CD4-positive, alpha-beta T cell treated with Interleukin-21 for 1 hour (primary cell): ENCODE data around the gene LRCH1.

Source experiments
- DNase-seq: peaks from one replicate; pipeline ENCODE4 v3.0.0-alpha.2; 2020

The LRCH1 gene

DNA sequence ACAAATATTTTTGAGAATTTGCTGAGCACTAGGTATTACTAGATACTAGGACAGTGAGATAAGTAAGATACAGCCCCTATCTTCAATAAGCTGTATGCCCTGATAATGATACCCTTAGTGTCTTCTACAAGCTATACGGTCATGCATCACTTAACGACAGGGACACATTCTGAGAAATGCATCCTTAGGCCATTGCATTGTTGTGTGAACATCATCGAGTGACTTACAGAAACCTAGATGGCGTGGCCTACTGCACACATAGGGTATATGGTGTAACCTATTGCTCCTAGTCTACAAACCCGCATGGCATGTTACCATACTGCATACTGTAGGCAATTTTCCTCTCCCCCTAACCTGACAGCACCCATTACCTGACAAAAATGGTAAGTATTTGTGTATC, 64.9 kb downstream of the LRCH1 start:
- no peak for DNase-seq

- DNase-seq = no peak
Observed at GRCh38 chr13:46618694-46619254, 65.8 kb downstream of the LRCH1 start.

GRCh38 chr13:46620029-46620428, 67.1 kb downstream of the LRCH1 start:
- DNase-seq = no peak

DNA sequence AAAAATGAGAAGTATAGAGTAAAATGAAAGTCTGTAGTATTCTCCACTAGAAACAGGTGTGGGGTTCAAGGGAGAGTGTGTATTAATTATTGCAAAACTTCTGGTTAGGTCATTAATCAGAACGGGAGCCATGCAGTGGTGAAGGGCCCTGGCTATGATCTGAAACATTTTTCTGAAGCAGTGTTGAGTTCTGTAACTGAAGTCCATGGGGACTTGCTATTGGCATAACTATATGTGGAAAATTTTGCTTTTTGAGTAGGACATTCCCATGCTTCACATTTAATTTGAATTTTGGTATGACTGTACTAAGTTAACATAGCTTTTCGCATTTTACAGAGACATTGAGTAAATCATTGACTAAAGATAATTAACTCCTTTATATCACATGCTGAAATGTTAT, 67.5 kb downstream of the LRCH1 start:
- no peak for DNase-seq

DNA sequence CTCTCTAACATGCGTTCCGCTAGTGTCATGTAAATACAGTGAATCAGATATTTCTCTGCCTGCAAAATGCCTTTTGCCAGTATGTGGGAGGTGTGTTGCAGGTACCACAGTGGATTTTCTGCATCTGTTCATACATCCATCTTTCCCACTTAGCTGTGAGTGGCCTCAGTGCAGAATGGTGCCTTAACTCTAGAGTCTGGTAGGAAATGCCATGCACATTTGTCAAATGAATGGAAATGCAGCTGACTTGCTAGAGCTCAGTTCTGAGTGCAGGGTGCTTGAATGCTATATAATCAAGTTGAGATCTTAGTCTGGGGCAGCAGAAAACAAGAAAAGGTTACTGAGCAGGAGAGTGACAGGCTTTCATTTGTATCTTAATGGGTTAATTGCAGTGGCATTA, 68.2 kb downstream of the LRCH1 start:
- DNase-seq = no peak

- DNase-seq = no peak
Observed at GRCh38 chr13:46621792-46622629, 69.0 kb downstream of the LRCH1 start.

- no peak for DNase-seq
Observed at GRCh38 chr13:46622630-46623256, 69.8 kb downstream of the LRCH1 start.

DNA sequence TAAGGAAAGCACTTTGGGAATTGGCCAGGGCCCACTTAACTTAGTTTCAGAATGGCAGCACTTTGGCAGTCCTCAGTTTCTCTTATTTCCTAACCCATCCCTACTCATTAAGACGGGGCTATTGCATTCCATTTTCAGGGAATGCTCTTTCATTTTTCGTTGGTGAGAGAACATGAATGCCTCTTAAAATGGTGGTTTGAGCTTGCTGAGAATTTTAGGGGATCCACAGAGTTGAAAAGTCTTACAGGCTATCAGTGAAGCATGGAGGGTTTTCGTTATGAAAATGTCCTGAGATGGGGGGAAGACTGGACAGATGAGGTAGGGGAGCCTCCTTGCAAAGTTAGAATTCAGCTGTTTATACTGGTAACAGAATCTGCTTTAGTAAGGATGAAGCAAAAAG, 71.4 kb downstream of the LRCH1 start:
- no peak for DNase-seq

DNA sequence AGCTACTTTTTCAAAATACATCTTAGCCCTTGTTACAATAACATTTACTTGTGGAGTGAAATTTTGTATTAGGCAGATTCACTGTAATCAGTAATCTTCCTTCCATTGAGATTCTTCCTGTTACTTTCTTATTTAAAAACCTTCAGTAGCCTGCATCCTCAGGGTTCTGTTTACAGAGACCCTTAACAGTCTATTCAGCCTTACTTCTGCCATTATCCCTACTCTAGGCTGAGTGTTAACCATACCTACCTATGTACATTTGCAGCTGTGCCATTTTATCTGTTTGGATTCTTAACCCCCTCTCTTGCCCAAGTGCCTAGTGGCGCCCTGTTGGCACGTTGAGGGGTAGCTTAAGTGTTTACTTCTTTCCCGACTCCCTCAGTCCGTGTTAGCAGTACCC, 71.9 kb downstream of the LRCH1 start:
- no peak for DNase-seq

- DNase-seq = no peak
Observed at GRCh38 chr13:46627462-46627861, 74.5 kb downstream of the LRCH1 start.

- no peak for DNase-seq
Observed at GRCh38 chr13:46628622-46629365, 75.8 kb downstream of the LRCH1 start.

- no peak for DNase-seq
Observed at GRCh38 chr13:46629811-46630413, 76.9 kb downstream of the LRCH1 start.

DNA sequence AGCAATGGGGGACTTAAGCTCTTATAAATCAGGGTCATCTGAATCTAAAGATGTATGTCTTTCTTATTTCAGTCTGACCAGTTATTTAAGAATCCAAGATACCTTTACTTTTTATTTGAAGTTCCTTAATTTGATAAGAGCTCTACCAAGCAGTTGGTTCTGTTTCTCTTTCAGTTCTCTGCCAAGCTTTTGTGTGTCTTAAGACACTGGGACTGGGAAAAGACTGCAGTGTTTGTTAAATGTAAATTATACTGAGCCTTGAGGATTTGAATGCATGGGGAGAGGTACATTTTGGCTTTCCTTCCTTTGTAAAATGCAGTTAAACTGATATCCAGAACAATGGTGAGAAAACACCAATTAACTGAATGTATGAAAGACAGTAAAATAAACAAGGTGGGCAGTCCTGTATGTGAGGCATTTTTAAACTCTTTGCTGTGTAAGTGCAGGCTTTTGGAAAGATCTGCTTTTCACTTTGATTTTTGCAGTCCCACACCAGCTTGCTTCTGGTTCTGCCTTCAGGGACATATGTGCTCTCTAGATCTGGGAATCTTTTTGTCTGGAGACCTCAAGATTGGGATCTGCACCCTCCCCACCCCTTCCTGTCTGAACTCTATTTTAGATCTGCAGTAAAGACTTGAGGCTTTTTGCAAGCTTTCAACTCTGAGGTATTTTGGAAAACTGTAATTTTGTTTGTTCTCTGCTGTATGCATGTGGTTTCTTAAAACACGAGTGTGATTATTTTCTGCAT, 77.6 kb downstream of the LRCH1 start:
- DNase-seq = no peak

- no peak for DNase-seq
Observed at GRCh38 chr13:46631179-46631542, 78.2 kb downstream of the LRCH1 start.

GRCh38 chr13:46632176-46632575, 79.2 kb downstream of the LRCH1 start:
- DNase-seq = no peak

DNA sequence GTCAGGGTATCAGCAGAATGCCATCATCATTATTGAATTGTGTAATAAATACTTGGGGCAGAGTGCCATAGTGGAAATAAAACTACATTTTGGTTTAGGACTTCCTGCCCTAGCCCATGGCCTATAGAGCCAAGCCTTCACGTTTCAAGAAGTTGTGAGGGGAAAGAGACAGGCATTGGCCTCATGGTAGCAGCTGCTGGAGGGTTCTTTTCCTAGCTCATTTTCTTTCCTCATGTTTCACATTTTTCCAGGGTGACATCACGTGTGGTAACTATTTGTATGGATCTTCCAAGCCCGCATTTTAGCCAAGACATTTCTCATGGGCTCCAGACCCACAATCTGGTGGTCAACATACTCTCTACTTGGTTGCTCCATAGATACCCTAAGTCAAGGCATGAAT, 80.4 kb downstream of the LRCH1 start:
- no peak for DNase-seq

DNA sequence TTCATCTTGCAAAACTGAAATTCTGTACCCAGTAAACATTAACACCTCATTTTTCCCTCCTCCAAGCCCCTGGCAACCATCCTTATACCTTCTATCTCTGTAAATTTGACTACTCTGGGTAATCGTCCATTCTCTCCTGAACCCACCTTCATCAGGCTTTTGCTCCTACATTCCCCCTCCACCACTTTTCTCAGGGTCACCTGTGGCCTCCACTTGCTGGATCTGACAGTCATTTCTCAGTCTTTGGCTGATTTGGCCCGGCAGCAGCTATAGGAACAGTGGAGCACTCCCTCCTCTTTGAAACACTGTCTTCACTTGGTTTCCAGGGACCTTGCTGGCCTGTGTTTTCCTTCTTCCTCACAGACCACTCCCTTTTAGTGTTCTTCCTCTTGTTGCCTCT, 83.5 kb downstream of the LRCH1 start:
- no peak for DNase-seq

GRCh38 chr13:46637213-46637612, 84.2 kb downstream of the LRCH1 start:
- DNase-seq = no peak

DNA sequence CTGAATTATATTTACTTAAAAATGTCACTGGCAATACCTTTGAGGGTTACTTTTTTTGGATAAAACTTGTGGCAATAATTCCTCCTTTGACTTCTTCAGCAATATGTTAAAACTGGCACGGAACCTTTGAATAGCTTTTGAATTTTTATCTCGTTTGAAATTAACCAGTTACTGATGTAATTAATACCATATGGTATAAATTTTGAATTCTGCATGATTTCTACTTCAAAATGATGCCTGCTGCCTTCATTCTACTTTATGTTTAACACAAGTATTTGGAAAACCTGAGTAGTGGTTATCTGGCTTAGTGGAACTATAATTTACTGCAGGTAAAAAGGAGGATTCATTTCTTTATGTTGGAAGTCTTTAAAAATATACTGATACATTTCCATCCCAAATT, 85.3 kb downstream of the LRCH1 start:
- DNase-seq = no peak

GRCh38 chr13:46639033-46639981, 86.3 kb downstream of the LRCH1 start:
- DNase-seq = no peak

DNA sequence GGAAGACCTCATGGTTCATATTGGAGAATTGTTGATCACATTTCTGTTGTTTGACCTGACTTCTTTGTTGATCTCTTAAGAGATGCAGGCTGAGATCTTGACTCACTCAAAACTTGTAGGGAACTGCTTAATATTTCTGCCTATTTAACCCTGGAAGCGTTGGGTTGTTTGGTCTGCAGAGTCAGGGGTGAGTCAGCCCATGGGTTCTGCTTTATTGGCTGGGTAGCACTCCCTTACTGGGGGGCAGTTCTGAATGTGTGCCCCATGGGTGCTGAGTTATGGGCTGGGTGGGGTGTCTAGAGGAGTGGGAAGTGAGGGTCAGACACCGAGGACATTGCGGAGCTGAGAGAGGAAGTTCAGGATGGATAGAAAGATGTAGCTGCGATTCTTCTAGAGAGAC, 87.9 kb downstream of the LRCH1 start:
- no peak for DNase-seq
